ENCODE results near the gene SPTLC2.

Gene SPTLC2

DNA sequence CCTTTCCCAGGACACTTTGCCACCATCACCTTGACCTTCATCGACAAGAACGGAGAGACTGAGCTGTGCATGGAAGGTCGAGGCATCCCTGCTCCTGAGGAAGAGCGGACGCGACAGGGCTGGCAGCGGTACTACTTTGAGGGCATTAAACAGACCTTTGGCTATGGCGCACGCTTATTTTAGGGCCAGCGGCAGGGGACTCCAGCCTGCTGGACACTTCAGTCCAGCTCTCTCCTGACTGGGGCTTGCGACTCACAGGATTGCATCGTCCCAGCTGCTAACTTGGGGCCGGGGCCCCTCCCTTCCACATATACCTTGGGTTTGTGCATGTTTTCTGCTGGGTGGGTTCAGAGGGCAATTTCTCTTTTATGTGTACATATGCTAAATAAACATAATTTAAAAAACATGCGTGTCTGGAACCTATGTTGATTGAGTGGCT is 147.4 kb downstream of the SPTLC2 start:
- no peak for DNase-seq (ENCODE audit: low read depth in 2 of 2)

DNA sequence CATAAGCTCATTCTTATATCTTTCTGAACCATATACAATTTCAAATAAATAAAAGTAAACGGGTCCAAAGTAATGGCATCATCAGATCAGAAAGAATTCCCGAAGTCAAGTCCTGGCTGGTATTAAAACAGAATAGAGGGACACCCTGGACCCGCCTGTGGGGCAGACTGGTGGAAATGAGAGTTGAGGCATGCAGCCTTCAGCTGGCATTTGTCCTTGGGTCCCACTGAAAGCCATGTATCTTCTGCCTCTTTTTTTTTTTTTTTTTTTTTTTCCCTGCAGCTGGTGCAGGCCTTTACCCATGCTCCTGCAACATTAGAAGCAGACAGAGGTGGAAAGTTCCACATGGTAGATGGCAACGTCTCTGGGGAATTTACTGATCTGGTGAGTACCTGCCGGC is 148.6 kb downstream of the SPTLC2 start:
- no peak for DNase-seq (ENCODE audit: low read depth in 2 of 2)

GRCh38 chr14:77459072-77459723 is 157.2 kb downstream of the SPTLC2 start:
- peak; percentile 35 to 39 for DNase-seq (ENCODE audit: low read depth in 2 of 2)

GRCh38 chr14:77458249-77458950 is 158.0 kb downstream of the SPTLC2 start:
- DNase-seq (ENCODE audit: low read depth in 2 of 2): no peak

- peak; percentile 97 for DNase-seq (ENCODE audit: low read depth in 2 of 2)
These were observed 158.8 kb downstream of the SPTLC2 start, which contains the start of the genes AHSA1 and VIPAS39 for GRCh38 chr14:77457522-77458248. AHSA1 (plus strand) TSS chr14:77458093; CDS start chr14:77458190, 97 bp downstream. VIPAS39 (minus strand) TSS chr14:77457601; CDS start chr14:77454102, 3,499 bp downstream.

DNA sequence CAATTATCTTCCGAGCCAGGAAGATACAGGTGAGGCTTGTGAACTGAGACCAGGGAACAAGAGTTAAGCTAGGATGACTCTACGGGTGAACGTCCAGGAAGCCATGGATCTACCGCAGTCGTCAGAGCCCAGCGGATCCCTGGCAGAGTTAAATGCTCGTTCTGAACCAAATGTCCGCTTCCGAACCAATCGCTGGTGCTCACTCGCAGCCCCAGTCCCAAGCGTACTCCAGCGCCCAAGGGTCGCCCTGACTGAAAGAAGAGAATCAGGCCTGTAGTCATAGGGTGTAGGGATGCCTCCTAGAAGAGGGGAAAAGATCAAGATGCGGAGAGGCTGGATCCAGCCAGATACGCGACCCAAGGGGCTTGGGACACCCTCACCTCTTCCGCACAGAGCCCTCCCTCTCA is 159.3 kb downstream of the SPTLC2 start:
- no peak for DNase-seq (ENCODE audit: low read depth in 2 of 2)

All from fibroblast of skin of left quadriceps (primary cell).